Mononuclear cell (primary cell): ENCODE data around the gene C16orf92. TPM values are rescaled to one million over a fixed set of nuclear protein-coding genes. Genes with fewer than 3 reads are reported as not detected.

Experiments used
- H3K27me3 ChIP-seq: 2 replicates; pipeline ENCODE4 v1.6.0; 2011; ENCODE audit warnings: low read length, control low read depth; ENCODE audit not compliant: insufficient read depth
- H3K4me1 ChIP-seq: 2 replicates; pipeline ENCODE4 v1.5.1; 2011; ENCODE audit warnings: mild to moderate bottlenecking, low read length, control low read depth; ENCODE audit not compliant: insufficient read depth
- H3K4me3 ChIP-seq: 2 replicates; pipeline ENCODE4 v1.5.1; 2011; ENCODE audit warnings: mild to moderate bottlenecking, low read length, moderate library complexity
- H3K9me3 ChIP-seq: 2 replicates; pipeline ENCODE4 v1.5.1; 2011; ENCODE audit warnings: low read depth, mild to moderate bottlenecking, control low read depth, low read length
- total RNA-seq: library from RNA; depleted of rRNA; stranded (reverse); fragments of >200 nt; gene quantifications from one replicate; pipeline ENCODE4 v1.2.3, GENCODE V29; 2012

Gene C16orf92, protein sequence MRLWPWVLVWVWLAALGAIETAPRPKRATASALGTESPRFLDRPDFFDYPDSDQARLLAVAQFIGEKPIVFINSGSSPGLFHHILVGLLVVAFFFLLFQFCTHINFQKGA
- not detected for total RNA-seq

DNA sequence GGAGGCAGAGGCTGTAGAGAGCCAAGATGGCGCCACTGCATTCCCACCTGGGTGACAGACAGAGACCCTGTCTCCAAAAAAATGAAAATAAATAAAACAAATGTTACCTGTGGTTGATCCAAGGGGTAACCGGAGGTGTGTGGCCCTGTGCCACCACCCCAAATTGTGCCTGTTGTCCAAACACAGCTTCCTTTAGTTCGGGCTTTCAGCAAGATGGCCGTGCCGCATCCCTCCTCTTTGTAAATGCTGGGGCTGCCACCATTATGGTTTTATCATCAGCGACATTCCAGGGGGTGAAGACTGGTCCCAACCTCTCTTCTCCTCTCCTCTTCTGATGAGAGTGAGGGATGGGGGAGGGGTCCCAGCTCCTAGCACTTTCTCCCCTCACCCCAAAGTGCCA is at the start of gene C16orf92:
C16orf92 (plus strand) TSS at position 312 of the 400 bp plus-strand sequence. CDS start 143 bp downstream, outside the sequence.
- H3K9me3 ChIP-seq: no peaks in the 10 kb centered on the region

DNA sequence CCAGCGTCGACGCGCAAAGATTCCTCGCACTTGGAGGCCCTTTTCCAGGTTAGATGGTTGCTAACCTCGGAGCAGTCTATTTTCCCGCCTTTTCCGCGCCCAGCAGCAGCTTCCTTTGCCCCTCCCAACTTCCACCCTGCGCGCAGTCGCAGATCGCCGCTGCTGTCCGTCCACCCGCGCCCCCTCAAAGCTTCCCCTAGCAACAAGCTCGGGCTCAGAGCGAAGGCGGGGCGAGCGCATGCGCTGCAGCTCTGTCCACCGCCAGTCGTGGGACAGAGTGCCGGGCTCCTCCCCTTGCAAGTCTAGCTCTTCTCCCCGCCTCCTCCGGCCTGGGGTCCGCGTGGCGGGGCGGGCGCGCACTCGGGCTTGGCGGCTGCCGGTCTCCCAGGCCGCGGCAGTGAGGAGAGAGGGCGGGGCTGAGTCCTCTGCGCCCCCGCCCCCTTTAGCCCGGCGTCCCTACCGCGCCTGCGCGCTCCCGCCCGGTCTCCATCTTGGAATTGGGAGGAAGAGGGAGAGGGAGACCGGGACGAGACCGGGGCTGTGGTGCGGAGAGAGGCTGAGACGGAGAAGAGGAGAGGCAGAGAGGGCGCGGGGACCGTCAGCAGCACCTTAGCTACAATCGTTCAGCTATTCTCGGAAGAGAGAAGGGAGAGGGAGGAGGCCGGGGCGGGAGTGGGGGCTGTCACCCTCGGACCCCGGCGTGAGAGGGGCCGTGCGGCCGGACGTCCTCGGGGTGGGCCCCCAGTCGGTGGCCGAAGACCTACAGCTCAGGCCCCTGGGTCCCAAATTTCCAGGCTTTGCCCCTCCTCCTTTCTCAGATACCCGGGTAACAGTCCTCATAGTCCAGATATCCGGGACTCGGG is 49.4 kb upstream of the C16orf92 start, which contains the start of gene TAOK2:
TAOK2 (plus strand) TSS at position 485 of the 863 bp plus-strand sequence. CDS start 3,905 bp downstream, outside the sequence.
- H3K9me3 ChIP-seq: no peaks in the 10 kb centered on the region
- H3K4me1 ChIP-seq: peaks cover 37% of the 10 kb centered on the region
- H3K4me3 ChIP-seq: peak within 1 kb of the TSS; percentile 96
- H3K27me3 ChIP-seq: no peaks in the 10 kb centered on the region

More for the DNA sequence above, at the start of gene C16orf92:
- H3K4me3 ChIP-seq: no peak within 1 kb of the TSS
- H3K4me1 ChIP-seq: peaks cover 13% of the 10 kb centered on the region
- no peaks in the 10 kb centered on the region for H3K27me3 ChIP-seq

DNA sequence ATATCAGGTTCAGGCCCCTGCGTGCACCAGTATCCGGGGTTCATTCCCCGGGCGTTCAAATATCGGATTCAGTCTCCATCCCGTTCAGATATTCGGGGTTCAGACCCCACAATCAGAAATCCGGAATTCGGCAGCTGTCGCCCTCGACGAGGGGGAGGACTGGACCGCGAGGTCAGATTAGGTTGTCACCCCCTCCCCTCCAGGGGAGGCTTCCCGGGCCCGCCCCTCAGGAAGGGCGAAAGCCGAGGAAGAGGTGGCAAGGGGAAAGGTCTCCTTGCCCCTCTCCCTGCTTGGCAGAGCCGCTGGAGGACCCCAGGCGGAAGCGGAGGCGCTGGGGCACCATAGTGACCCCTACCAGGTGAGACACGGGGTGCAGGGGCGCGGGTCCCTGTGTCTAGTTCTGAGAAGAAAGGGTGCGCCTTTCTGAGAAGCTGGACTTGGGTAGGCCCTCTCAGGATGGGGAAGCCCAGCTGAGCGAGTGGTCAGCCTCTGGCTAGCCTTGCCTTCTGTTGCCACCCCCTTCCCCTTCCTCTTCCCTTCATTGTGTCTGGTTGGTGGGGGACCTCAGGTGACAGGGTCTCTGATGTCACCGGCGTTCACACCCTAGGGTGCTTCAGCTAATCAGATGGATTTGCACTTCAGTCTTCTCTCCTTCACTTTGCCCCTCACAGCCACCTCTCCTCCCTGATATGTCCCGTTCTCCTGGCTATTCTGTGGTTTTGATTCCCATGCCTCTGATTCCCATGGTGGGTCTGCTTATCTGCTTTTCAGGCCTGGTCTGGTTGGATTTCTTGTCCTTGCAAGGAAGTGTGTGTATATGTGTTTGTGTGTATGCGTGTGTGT is 48.5 kb upstream of the C16orf92 start:
- Histone ChIP-seq H3K4me3 (peak overlapping the region; percentile 96), H3K4me1 (peaks cover 37% of the 10 kb centered on the region), H3K9me3 (no peaks in the 10 kb centered on the region), H3K27me3 (no peaks in the 10 kb centered on the region)

DNA sequence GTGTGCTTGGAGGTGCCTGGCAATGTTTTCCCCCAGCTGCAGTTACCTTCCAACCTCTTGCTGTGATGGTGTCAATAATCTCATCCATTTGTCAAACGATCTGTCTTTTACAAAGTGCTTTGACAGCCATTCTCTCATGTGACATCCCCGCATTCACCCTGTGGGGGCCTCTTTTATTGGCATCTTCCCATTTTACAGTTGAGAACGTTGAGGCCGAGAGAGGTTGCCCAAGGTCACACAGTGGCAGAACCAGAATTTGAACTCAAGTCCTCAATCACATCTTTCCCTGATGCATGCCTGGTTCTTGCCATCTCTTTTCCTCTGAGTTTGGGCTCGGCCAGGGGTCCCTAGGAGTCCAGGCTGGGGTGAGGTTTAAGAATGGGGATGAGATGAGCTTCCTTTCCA is 47.9 kb upstream of the C16orf92 start:
- Histone ChIP-seq H3K9me3 (no peaks in the 10 kb centered on the region), H3K4me1 (peaks cover 37% of the 10 kb centered on the region), H3K4me3 (no peak overlapping the region), H3K27me3 (no peaks in the 10 kb centered on the region)

DNA sequence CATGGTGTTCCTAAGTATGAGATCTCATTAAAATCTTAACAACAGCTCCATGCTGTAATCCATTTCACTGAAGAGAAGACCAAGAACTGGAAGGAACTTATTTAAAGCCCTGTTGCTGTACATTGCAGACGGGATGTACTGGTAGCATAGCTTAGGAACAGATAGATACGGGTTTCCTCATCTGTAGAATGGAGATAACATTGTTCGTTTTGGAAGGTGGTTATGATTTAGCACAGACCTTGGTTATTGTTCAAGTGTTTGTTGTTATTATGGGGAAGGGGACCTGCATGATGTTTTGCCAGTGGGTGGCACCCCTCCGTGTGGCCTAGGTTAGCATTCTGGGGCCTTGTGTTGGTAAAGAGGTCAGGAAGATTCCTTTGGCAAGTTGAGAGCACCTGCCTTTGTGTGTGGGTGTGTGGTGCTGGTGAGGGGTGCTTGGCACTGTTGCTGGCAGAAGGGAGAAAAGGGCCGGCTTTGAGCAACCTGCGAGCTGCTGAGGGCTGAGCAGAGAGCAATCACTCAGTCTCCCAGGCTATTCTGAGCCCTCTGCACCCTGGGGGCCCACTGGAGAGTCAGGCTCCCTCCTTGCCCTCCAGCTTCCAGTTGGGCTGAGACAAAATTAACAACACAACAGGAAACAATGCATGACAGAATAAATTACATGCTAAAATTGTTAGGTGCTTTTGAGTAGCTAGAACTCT is 47.0 kb upstream of the C16orf92 start:
- Histone ChIP-seq H3K4me1 (peaks cover 37% of the 10 kb centered on the region), H3K4me3 (no peak overlapping the region), H3K27me3 (no peaks in the 10 kb centered on the region), H3K9me3 (no peaks in the 10 kb centered on the region)

DNA sequence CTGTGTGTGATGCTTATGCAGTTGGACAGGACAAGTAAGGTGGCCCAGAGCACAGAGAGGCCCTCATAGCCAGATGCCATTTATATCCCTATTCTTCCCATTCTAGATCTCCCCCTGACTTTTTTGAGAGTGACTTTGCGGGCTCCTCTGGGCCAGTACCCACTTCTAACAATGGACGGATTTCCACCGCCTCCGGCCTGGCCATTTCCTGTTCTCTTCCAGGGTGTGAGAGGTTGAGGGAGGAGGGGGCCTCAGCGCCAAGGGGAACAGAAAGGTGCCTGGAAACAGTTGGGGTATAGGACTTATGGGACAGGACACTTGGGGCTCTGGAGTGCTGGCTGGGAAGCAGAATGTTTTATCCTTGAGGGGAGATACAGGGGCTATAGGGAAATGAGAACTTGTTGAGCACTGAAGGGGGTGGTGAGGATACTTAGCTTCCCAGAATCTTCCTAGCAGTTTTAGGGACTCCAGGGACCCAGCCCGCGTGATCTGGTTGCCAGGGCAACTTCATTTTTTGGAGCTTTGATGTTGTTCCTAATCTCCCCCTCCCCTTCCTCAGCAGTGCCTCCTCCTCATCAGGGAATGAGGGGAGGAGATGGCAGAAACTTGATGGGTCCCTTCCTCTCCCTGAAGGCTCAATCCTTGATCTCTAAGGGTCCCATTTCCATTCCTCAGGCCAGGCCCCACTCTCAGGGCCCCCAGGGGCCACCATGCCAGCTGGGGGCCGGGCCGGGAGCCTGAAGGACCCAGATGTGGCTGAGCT is 45.8 kb upstream of the C16orf92 start:
- H3K27me3 ChIP-seq: no peaks in the 10 kb centered on the region
- no peaks in the 10 kb centered on the region for H3K9me3 ChIP-seq
- H3K4me3 ChIP-seq: no peak overlapping the region
- H3K4me1 ChIP-seq: peaks cover 37% of the 10 kb centered on the region

DNA sequence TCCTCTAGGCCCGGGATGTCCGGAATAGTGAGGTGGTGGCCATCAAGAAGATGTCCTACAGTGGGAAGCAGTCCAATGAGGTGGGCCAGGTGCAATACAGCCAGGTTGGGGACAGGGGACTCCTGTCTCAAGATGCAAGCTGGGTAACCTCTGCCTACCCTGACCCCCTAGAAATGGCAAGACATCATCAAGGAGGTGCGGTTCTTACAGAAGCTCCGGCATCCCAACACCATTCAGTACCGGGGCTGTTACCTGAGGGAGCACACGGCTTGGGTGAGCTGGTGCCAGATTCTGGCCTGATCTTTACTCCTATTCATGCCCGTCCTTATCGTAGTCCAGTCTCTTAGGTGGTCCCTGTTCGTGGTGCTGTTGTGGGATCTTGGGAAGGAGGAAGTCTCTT is 44.9 kb upstream of the C16orf92 start:
- peaks cover 30% of the 10 kb centered on the region for H3K4me1 ChIP-seq
- no peak overlapping the region for H3K4me3 ChIP-seq
- H3K27me3 ChIP-seq: no peaks in the 10 kb centered on the region
- H3K9me3 ChIP-seq: no peaks in the 10 kb centered on the region

DNA sequence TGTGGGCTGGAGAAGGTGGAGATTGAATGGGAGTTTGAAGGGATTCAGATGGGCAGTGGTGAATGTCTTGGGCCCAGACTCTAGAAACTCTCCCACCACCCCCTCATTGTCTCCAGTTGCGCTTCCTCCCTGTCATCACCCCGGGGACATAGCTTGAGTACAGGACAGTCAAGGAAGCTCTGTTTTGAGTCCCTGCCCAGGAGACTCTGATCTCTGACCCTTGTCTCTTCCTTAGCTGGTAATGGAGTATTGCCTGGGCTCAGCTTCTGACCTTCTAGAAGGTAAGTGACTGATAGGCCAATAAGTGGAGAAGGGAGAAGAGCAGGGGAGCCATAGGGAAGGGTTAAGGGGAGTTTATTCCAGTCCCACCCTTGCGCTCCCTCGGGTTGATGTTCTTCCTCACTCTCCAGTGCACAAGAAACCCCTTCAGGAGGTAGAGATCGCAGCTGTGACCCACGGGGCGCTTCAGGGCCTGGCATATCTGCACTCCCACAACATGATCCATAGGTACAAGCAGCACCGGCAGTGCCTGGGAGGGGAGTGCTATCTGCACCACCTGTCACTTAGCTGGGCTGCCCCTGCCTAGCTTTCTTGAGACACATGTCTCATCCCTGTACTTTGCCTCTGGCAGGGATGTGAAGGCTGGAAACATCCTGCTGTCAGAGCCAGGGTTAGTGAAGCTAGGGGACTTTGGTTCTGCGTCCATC is 44.3 kb upstream of the C16orf92 start:
- H3K27me3 ChIP-seq: no peaks in the 10 kb centered on the region
- H3K4me3 ChIP-seq: no peak overlapping the region
- H3K4me1 ChIP-seq: peaks cover 27% of the 10 kb centered on the region
- H3K9me3 ChIP-seq: no peaks in the 10 kb centered on the region

DNA sequence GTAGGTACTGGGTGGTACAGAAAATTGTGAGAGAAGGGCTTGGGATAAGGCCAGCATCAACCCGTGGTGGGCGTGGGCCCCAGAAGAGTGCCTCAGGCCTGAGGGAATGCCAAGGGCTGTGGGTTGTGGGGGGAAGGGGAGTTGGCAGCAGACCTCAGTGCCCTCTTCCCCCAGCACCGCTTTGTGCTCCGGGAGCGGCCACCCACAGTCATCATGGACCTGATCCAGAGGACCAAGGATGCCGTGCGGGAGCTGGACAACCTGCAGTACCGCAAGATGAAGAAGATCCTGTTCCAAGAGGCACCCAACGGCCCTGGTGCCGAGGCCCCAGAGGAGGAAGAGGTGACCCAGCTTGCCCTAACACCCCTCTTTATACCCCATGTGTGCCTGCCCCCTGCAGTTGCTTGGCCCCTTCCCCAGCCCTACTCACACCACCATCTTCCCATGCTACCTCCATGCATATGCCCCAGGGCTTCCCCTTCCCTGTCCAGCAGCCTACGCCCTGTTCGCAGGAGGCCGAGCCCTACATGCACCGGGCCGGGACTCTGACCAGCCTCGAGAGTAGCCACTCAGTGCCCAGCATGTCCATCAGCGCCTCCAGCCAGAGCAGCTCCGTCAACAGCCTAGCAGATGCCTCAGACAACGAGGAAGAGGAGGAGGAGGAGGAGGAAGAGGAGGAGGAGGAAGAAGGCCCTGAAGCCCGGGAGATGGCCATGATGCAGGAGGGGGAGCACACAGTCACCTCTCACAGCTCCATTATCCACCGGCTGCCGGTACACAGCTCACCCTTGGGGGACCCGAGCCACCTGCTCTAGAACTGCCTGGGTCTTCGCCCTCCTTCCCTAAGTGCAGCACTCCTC is 40.2 kb upstream of the C16orf92 start:
- Histone ChIP-seq H3K27me3 (no peaks in the 10 kb centered on the region), H3K9me3 (no peaks in the 10 kb centered on the region)

DNA sequence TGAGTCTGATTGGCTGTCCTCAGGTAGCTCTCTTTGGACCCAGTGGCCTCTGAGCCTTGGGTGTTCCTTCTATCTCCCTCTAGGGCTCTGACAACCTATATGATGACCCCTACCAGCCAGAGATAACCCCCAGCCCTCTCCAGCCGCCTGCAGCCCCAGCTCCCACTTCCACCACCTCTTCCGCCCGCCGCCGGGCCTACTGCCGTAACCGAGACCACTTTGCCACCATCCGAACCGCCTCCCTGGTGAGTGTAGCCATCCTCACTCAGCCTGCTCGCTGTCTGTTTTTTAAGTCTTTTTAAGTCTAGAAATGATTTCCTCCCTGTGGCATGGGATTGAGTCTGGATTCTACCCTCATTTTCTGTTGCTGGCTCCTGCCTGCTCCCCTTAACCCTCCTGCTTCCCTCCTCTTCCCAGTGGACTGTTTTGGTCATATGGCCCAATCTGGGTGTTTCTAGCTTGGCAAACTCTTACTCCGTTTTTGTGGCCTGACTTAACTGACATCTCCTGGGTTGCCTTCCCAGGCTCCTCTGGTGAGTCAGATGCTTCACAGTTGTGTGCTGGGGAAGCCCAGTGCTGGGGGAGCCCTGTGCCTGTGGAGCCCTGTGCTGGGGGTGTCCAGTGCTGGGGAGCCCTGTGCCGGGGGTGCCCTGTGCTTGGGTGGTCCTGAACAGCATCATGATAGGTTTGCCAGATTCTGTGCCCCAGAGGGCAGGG is 39.4 kb upstream of the C16orf92 start:
- Histone ChIP-seq H3K9me3 (no peaks in the 10 kb centered on the region), H3K4me1 (no peaks in the 10 kb centered on the region), H3K4me3 (no peak overlapping the region), H3K27me3 (no peaks in the 10 kb centered on the region)

More for the DNA sequence above, 40.2 kb upstream of the C16orf92 start:
- H3K4me1 ChIP-seq: no peaks in the 10 kb centered on the region
- no peak overlapping the region for H3K4me3 ChIP-seq

DNA sequence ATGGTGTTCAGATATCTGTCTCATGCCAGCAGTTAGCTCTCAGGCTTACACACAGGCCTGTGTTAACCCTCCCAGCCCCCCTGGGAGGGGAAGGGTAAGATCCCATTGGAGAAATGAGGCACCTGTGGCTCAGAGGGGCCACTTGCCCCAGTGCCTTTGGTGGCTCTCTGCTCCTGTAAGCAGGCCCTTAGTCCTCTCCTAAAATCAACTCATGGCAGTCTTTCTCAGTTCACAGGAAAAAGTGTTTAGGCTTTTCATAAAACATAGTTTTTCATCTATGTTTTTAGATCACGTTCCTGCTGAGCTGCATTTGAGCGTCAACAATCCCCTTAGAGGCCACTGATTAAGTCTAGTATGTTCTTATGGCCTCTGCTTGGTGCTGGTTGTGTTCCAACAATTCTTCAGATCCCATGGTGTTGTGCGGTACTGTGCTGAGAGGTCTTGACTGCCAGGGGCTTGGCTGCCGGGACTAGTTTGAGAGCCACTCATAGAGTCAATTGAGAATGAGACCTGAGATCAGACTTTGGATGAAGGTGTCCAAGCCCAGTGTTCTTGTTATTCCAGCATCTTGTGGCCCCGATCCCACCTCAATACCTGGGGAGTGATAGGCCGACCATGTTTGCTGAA is 38.7 kb upstream of the C16orf92 start:
- H3K4me1 ChIP-seq: no peaks in the 10 kb centered on the region
- no peaks in the 10 kb centered on the region for H3K27me3 ChIP-seq
- H3K9me3 ChIP-seq: no peaks in the 10 kb centered on the region
- H3K4me3 ChIP-seq: no peak overlapping the region

DNA sequence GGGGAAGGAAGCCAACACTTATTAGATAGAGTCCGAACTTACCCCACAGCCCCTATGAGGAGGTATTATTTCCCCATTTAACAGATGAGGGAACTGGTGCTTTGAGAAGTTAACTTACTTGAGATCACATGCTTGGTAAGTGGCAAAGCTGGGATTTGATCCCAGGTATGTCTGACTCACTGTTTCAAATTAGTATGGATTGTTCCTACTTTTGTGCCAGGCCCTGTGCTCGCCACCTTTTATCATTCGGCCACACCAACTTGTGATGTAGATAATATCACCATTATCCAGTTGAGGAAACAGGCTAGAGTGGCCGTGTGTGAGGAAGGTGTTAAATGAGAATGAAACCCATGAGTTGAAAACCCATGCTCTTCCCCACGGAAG is 38.2 kb upstream of the C16orf92 start:
- Histone ChIP-seq H3K4me1 (no peaks in the 10 kb centered on the region), H3K4me3 (no peak overlapping the region), H3K27me3 (no peaks in the 10 kb centered on the region), H3K9me3 (no peaks in the 10 kb centered on the region)
